MCF 10A (cell line): ENCODE measurements around the gene FSHB. TPM values are rescaled to one million over a fixed set of nuclear protein-coding genes. Genes with fewer than 3 reads are reported as not detected.

ENCODE experiments used
- BruUV-seq: library from RNA; stranded (reverse); fragments of 400-500 nt; replicated peaks from 2 replicates; lab custom pipeline; 2021; lab: Mats Ljungman, UMichigan
- CTCF ChIA-PET: fragments of 300-600 bp; sonication (Branson Sonifier 250); formaldehyde crosslinking; extraction: SDS; loops from one replicate; lab custom pipeline; 2021; ENCODE audit warnings: antibody characterized with exemption, inconsistent platforms; lab: Yijun Ruan, JAX
- POLR2A ChIA-PET: fragments of 300-600, 350-650 bp; sonication (Branson Sonifier 250); formaldehyde crosslinking; extraction: SDS; loops from one replicate; lab custom pipeline; 2020; ENCODE audit warnings: antibody characterized with exemption, inconsistent platforms; lab: Yijun Ruan, JAX
- DNase-seq: peaks from one replicate; pipeline ENCODE4 v3.0.0-alpha.2; 2018; ENCODE audit not compliant: unreplicated experiment
- H3K27ac Mint-ChIP-seq: one replicate; pipeline ENCODE4 v1.8.0; 2022; ENCODE audit warnings: mild to moderate bottlenecking, low read depth, mixed read lengths; ENCODE audit not compliant: unreplicated experiment
- H3K27me3 Mint-ChIP-seq: one replicate; pipeline ENCODE4 v1.8.0; 2022; ENCODE audit warnings: mixed read lengths; ENCODE audit not compliant: insufficient read depth, unreplicated experiment
- H3K36me3 Mint-ChIP-seq: one replicate; pipeline ENCODE4 v1.8.0; 2022; ENCODE audit warnings: mild to moderate bottlenecking, moderate library complexity, mixed read lengths; ENCODE audit not compliant: insufficient read depth, unreplicated experiment
- H3K4me1 Mint-ChIP-seq: one replicate; pipeline ENCODE4 v1.8.0; 2022; ENCODE audit warnings: mixed read lengths; ENCODE audit not compliant: insufficient read depth, unreplicated experiment
- H3K4me3 Mint-ChIP-seq: one replicate; pipeline ENCODE4 v1.8.0; 2022; ENCODE audit warnings: mild to moderate bottlenecking, moderate library complexity, mixed read lengths; ENCODE audit not compliant: unreplicated experiment
- H3K9me3 Mint-ChIP-seq: one replicate; pipeline ENCODE4 v1.8.0; 2022; ENCODE audit warnings: mixed read lengths; ENCODE audit not compliant: unreplicated experiment
- CTCF ChIP-seq: fragments of 200-600 bp; IDR thresholded peaks from one replicate; pipeline ENCODE4 v1.8.0; 2022; ENCODE audit warnings: antibody characterized with exemption, mild to moderate bottlenecking; ENCODE audit not compliant: unreplicated experiment
- intact Hi-C: fragments of 100-400 bp; cut with micrococcal nuclease; formaldehyde crosslinking; loops from 2 replicates; pipeline ENCODE4 v1.14.1; 2022
- total RNA-seq: library from RNA; stranded (reverse); gene quantifications from 2 replicates; pipeline ENCODE4 v1.2.3, GENCODE V29; 2022

FSHB gene
- total RNA-seq, 1 experiment from 2014 or later, result not detected

GRCh38 chr11:30210357-30210756 is 20.5 kb upstream of the FSHB start:
- Mint-ChIP-seq H3K27ac (no peak overlapping the region), H3K4me1 (no peaks in the 10 kb centered on the region), H3K27me3 (no peaks in the 10 kb centered on the region), H3K9me3 (no peaks in the 10 kb centered on the region), H3K4me3 (no peak overlapping the region), H3K36me3 (no peaks in the 10 kb centered on the region)
- ChIA-PET CTCF (interaction anchor here (1.1 kb wide), 1 partner anchor 708 kb away, joined by 3 read pairs; no protein-coding TSS in a partner anchor), POLR2A (no interaction called here)
- no TSS peak for BruUV-seq
- intact Hi-C loops, result no loop called here
- DNase-seq, result peak; percentile 14
- TF ChIP-seq CTCF, result no peak

GRCh38 chr11:30216534-30216933 is 14.3 kb upstream of the FSHB start:
- intact Hi-C loops, result no loop called here
- H3K4me3 Mint-ChIP-seq, result no peak overlapping the region
- no peaks in the 10 kb centered on the region for H3K9me3 Mint-ChIP-seq
- no peaks in the 10 kb centered on the region for H3K4me1 Mint-ChIP-seq
- no peak for TF ChIP-seq CTCF
- DNase-seq, result no peak
- no peaks in the 10 kb centered on the region for H3K36me3 Mint-ChIP-seq
- ChIA-PET CTCF (interaction anchor here (0.6 to 1.2 kb wide), 3 partner anchors 8 to 1484 kb away, joined by 3 read pairs; no protein-coding TSS in a partner anchor), POLR2A (no interaction called here)
- BruUV-seq, result no TSS peak
- no peak overlapping the region for H3K27ac Mint-ChIP-seq
- no peaks in the 10 kb centered on the region for H3K27me3 Mint-ChIP-seq

DNA sequence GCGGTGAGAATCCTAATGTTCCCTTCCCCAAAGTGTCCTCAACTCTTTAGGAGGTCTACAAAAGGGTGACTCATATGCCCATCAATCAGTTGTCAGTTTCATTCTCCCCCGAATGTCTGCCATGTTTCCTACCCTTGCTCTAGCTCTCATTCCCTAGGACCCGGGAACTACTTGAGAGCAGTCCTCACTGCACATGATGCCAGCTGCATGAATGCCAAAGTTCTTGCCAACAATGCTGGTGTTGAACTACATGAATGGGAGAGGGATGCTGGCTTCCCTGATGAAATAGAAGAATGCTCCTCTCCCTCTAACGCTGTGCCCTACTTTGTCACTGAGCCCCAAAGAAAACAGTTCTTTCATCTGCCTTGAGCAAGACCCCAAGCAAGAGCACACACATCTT is 12.5 kb upstream of the FSHB start:
- DNase-seq, result no peak
- no peak overlapping the region for H3K4me3 Mint-ChIP-seq
- ChIA-PET POLR2A (interaction anchor here (0.7 kb wide), 1 partner anchor 79 kb away, joined by 3 read pairs; no protein-coding TSS in a partner anchor), CTCF (interaction anchor here (0.9 kb wide), 2 partner anchors 21 to 90 kb away, joined by 3 to 4 read pairs; no protein-coding TSS in a partner anchor)
- H3K9me3 Mint-ChIP-seq, result no peaks in the 10 kb centered on the region
- intact Hi-C loops, result no loop called here
- BruUV-seq, result no TSS peak
- no peak overlapping the region for H3K27ac Mint-ChIP-seq
- TF ChIP-seq CTCF, result no peak
- H3K36me3 Mint-ChIP-seq, result no peaks in the 10 kb centered on the region
- no peaks in the 10 kb centered on the region for H3K4me1 Mint-ChIP-seq
- H3K27me3 Mint-ChIP-seq, result no peaks in the 10 kb centered on the region

DNA sequence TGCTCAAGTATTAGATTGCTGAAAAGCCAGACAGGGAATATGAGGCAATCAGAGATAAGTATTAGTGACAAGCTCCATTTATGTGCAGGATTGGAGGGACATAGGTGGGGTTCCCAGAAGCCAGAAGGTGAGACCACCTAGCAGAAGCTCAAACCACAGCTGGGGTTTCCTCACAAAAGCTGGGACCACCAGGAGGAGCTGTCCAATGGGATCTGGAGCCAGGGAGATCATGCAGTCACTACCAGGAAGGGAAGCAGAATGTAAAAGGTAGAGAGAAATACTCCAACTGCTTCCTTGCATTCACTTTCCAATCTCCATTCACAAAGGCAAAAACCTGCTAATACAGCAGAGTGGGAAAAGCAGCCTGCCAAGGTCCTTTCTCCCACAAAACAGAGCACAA is 5.2 kb upstream of the FSHB start:
- CTCF ChIA-PET, result interaction anchor here (0.6 kb wide), 1 partner anchor 688 kb away, joined by 3 read pairs; no protein-coding TSS in a partner anchor
- POLR2A ChIA-PET, result no interaction called here
- no peak for TF ChIP-seq CTCF
- Mint-ChIP-seq H3K36me3 (no peaks in the 10 kb centered on the region), H3K9me3 (no peaks in the 10 kb centered on the region), H3K27ac (no peak overlapping the region), H3K4me1 (no peaks in the 10 kb centered on the region), H3K27me3 (no peaks in the 10 kb centered on the region), H3K4me3 (no peak overlapping the region)
- BruUV-seq, result no TSS peak
- no peak for DNase-seq
- intact Hi-C loops, result no loop called here
